Fibroblast of lung (primary cell): ENCODE results near the gene INPP4A. TPM values are rescaled to one million over a fixed set of nuclear protein-coding genes. Genes with fewer than 3 reads are reported as not detected.
"Not testable (repeated sequence)": the region's sequence is repeated elsewhere in the genome, so short reads cannot be mapped to it uniquely, and the experiment has no call there.

Experiments used
- DNase-seq, 2 donors: peaks; one replicate each; pipeline versions ENCODE4 v3.0.0 to v3.0.0-alpha.2; 2010; ENCODE audit warnings: low read depth in 2 of 2
- H2AFZ ChIP-seq: 2 replicates; pipeline ENCODE4 v1.5.1; 2012; ENCODE audit warnings: low read length, control low read depth, inconsistent platforms
- H3K27ac ChIP-seq: 2 replicates; pipeline ENCODE4 v1.5.1; 2011; ENCODE audit warnings: low read length, control low read depth; ENCODE audit not compliant: insufficient read depth
- H3K27me3 ChIP-seq: 2 replicates; pipeline ENCODE4 v1.5.1; 2011; ENCODE audit warnings: mild to moderate bottlenecking, low read length; ENCODE audit not compliant: control insufficient read depth, insufficient read depth
- H3K36me3 ChIP-seq: 2 replicates; pipeline ENCODE4 v1.5.1; 2011; ENCODE audit warnings: low read length; ENCODE audit not compliant: control insufficient read depth, insufficient read depth
- H3K4me1 ChIP-seq: 2 replicates; pipeline ENCODE4 v1.5.1; 2011; ENCODE audit warnings: low read length; ENCODE audit not compliant: control insufficient read depth, insufficient read depth; ENCODE audit errors: extremely low read depth
- H3K4me2 ChIP-seq: 2 replicates; pipeline ENCODE4 v1.5.1; 2011; ENCODE audit warnings: low read length, control low read depth; ENCODE audit not compliant: insufficient read depth; ENCODE audit errors: extremely low read depth
- H3K4me3 ChIP-seq, 4 experiments: fragments of 200-600 bp in 1 of 4; sonication (generic) in 1 of 4; replicated peaks in 1 of 4; 2 replicates each; pipeline ENCODE4 v1.5.1; 2011 to 2016; ENCODE audit warnings: low read length in 4 of 4, low read depth in 3 of 4, mild to moderate bottlenecking in 3 of 4, control low read depth in 2 of 4, inconsistent platforms in 1 of 4, mixed read lengths in 1 of 4; ENCODE audit not compliant: insufficient read depth in 1 of 4; ENCODE audit errors: control extremely low read depth in 1 of 4
- H3K79me2 ChIP-seq: 2 replicates; pipeline ENCODE4 v1.5.1; 2012; ENCODE audit warnings: mild to moderate bottlenecking, low read length, inconsistent platforms; ENCODE audit not compliant: control insufficient read depth, insufficient read depth
- H3K9ac ChIP-seq: 2 replicates; pipeline ENCODE4 v1.5.1; 2011; ENCODE audit warnings: mild to moderate bottlenecking, low read length, control low read depth; ENCODE audit not compliant: insufficient read depth
- H3K9me3 ChIP-seq: 2 replicates; pipeline ENCODE4 v1.5.1; 2012; ENCODE audit warnings: low read depth, low read length; ENCODE audit not compliant: control insufficient read depth, insufficient read depth
- H4K20me1 ChIP-seq: 2 replicates; pipeline ENCODE4 v1.5.1; 2011; ENCODE audit warnings: low read length; ENCODE audit not compliant: control insufficient read depth, insufficient read depth; ENCODE audit errors: extremely low read depth
- EZH2 ChIP-seq: IDR thresholded peaks from 2 replicates; pipeline ENCODE4 v1.5.1; 2012; ENCODE audit warnings: low read length, control low read depth, mild to moderate bottlenecking; ENCODE audit errors: missing control alignments
- polyA plus RNA-seq, 2 donors: library from polyadenylated mRNA; depleted of rRNA in 1 of 2; stranded (reverse) in 1 of 2; unstranded in 1 of 2; fragments of >200 nt; gene quantifications; 2 replicates each; pipeline ENCODE4 v1.2.1, GENCODE V29; 2011 to 2012; ENCODE audit warnings: missing spikeins in 1 of 2
- total RNA-seq: library from RNA; depleted of rRNA; stranded (reverse); fragments of >200 nt; gene quantifications from 2 replicates; pipeline ENCODE4 v1.2.1, GENCODE V29; 2014
- TF ChIP-seq, protein P1 (sequence below), 2 donors: IDR thresholded peaks in 1 of 2; conservative IDR thresholded peaks in 1 of 2; 1 replicate in 1 of 2; 2 replicates in 1 of 2; pipeline ENCODE4 v1.5.1; 2011 to 2012; ENCODE audit warnings: low read length in 2 of 2, control low read depth in 1 of 2, inconsistent platforms in 1 of 2, low read depth in 1 of 2, mild to moderate bottlenecking in 1 of 2

INPP4A gene
- total and polyA plus RNA-seq, 2 donors (not counting 1 experiment from before 2014, with no cell fraction given), result 10.2 to 26.1 TPM

DNA sequence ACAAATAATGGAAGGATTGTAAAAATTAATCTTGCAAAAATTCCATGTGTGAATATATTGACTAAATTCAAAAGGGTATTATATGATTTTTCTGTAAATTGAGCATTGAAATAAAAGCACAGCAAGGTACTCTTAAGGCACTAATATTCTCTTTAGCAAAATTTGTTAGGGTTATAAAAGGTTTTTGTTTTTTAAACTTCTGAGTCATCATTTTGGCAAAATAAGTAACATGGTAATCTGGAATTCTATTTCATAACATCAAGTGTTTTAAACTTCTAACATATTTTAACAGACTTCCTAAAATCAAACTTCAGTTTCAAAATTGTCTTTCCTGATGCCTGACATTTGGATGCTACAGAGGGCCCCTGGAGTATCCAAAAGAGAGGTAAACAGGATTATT is 12.5 kb upstream of the INPP4A start:
- no peaks in the 10 kb centered on the region for H3K9me3 ChIP-seq
- TF ChIP-seq, protein P1, sequence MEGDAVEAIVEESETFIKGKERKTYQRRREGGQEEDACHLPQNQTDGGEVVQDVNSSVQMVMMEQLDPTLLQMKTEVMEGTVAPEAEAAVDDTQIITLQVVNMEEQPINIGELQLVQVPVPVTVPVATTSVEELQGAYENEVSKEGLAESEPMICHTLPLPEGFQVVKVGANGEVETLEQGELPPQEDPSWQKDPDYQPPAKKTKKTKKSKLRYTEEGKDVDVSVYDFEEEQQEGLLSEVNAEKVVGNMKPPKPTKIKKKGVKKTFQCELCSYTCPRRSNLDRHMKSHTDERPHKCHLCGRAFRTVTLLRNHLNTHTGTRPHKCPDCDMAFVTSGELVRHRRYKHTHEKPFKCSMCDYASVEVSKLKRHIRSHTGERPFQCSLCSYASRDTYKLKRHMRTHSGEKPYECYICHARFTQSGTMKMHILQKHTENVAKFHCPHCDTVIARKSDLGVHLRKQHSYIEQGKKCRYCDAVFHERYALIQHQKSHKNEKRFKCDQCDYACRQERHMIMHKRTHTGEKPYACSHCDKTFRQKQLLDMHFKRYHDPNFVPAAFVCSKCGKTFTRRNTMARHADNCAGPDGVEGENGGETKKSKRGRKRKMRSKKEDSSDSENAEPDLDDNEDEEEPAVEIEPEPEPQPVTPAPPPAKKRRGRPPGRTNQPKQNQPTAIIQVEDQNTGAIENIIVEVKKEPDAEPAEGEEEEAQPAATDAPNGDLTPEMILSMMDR (conservative IDR thresholded peaks at IDR 0.05 in 1 of 2, IDR thresholded peaks at IDR 0.05 in 1 of 2; ENCODE audit: low read depth in 1 of 2, low read length in 2 of 2), result no peak
- no peak for TF ChIP-seq EZH2
- no peak overlapping the region for H3K27ac ChIP-seq

DNA sequence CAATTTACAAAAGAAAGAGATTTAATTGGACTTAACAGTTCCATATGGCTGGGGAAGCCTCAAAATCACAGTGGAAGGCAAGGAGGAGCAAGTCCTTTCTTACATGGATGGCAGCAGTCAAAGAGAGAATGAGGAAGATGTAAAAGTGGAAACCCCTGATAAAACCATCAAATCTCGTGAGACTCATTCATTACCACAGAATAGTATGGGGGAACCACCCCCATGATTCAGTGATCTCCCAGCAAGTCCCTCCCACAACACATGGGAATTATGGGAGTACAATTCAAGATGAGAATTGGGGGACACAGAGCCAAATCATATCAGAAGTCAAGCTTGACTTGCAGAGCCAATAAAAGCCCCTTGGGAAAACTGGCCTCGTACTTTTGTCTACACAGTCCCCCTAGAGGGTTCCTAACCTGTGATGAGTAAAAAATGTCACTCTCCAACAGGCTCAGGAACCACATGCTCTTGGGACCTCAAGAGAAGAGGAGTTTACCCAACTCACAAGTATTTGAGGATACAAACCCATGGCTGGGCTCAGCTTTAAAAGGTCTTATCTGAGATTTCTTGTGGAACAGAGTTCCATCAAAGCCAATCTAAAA is 11.2 kb upstream of the INPP4A start:
- H3K79me2 ChIP-seq, result no peaks in the 10 kb centered on the region
- TF ChIP-seq EZH2, result no peak
- TF ChIP-seq, protein P1 (conservative IDR thresholded peaks at IDR 0.05 in 1 of 2, IDR thresholded peaks at IDR 0.05 in 1 of 2; ENCODE audit: low read depth in 1 of 2, low read length in 2 of 2), result no peak
- H3K27me3 ChIP-seq, result no peaks in the 10 kb centered on the region
- H3K36me3 ChIP-seq, result no peaks in the 10 kb centered on the region
- no peaks in the 10 kb centered on the region for H3K9me3 ChIP-seq
- H3K4me2 ChIP-seq, result no peak overlapping the region
- H3K4me3 ChIP-seq, result no peak overlapping the region
- no peak overlapping the region for H3K27ac ChIP-seq
- DNase-seq, result no peak
- H3K9ac ChIP-seq, result no peak overlapping the region
- no peaks in the 10 kb centered on the region for H4K20me1 ChIP-seq
- H2AFZ ChIP-seq, result no peak overlapping the region
- no peaks in the 10 kb centered on the region for H3K4me1 ChIP-seq

More for the DNA sequence above, 12.5 kb upstream of the INPP4A start:
- H3K4me1 ChIP-seq, result no peaks in the 10 kb centered on the region
- no peak overlapping the region for H3K4me3 ChIP-seq
- H3K9ac ChIP-seq, result no peak overlapping the region
- H4K20me1 ChIP-seq, result no peaks in the 10 kb centered on the region
- no peaks in the 10 kb centered on the region for H3K27me3 ChIP-seq
- H3K36me3 ChIP-seq, result no peaks in the 10 kb centered on the region
- H3K4me2 ChIP-seq, result no peak overlapping the region
- H2AFZ ChIP-seq, result no peak overlapping the region
- no peak for DNase-seq
- H3K79me2 ChIP-seq, result no peaks in the 10 kb centered on the region

DNA sequence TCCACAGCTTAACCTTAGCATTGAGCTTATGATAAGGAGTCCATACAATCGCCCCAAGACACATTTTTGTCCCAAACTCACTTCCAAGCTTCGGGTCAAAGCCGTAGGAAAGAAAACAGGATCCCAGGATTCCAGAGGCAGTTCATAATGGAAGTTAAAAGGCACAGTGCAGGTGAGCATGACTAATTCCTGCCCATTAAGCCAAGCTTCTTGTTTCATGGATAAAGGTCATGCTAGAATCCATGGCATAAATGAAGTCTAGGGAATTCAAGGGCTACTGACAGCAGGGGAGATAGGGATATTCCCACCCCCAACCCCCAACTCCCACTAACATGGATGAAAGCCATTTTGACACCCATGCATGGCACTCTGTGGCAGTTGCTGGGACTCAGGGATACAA is 10.2 kb upstream of the INPP4A start:
- Histone ChIP-seq H3K27me3 (no peaks in the 10 kb centered on the region), H2AFZ (no peak overlapping the region), H4K20me1 (no peaks in the 10 kb centered on the region), H3K9me3 (no peaks in the 10 kb centered on the region), H3K27ac (no peak overlapping the region), H3K79me2 (no peaks in the 10 kb centered on the region), H3K9ac (no peak overlapping the region), H3K36me3 (no peaks in the 10 kb centered on the region), H3K4me1 (no peaks in the 10 kb centered on the region), H3K4me3 (no peak overlapping the region), H3K4me2 (no peak overlapping the region)
- DNase-seq, result no peak
- TF ChIP-seq, protein P1 (conservative IDR thresholded peaks at IDR 0.05 in 1 of 2, IDR thresholded peaks at IDR 0.05 in 1 of 2; ENCODE audit: low read depth in 1 of 2, low read length in 2 of 2), result no peak
- no peak for TF ChIP-seq EZH2

DNA sequence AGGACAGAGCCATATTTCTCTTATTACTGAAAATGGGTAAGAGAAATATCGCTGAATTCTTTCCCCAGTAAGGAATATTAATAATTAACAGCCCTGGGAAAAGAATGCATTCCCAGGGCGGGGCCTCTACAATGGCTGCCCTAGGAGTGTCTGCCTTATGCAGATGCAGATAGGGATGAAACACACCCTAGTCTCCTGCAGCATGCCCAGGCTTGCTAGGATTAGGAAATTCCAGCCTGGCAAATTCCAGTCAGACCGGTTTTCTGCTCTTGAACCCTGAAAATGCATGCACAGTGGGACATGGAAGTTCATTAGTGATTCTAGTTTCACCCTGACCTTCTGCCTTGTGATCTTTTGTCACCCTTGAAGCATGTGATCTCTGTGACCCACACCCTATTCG is 9.0 kb upstream of the INPP4A start:
- not testable (repeated sequence) for H3K27ac ChIP-seq, H3K79me2 ChIP-seq, H3K36me3 ChIP-seq, H3K4me1 ChIP-seq, H2AFZ ChIP-seq, H3K4me3 ChIP-seq, H4K20me1 ChIP-seq, DNase-seq, H3K9me3 ChIP-seq, H3K27me3 ChIP-seq, H3K9ac ChIP-seq, H3K4me2 ChIP-seq
